ENCODE measurements around the gene CLASP2.
"Not testable (repeated sequence)": the region's sequence is repeated elsewhere in the genome, so short reads cannot be mapped to it uniquely, and the experiment has no call there.

CLASP2 gene

DNA sequence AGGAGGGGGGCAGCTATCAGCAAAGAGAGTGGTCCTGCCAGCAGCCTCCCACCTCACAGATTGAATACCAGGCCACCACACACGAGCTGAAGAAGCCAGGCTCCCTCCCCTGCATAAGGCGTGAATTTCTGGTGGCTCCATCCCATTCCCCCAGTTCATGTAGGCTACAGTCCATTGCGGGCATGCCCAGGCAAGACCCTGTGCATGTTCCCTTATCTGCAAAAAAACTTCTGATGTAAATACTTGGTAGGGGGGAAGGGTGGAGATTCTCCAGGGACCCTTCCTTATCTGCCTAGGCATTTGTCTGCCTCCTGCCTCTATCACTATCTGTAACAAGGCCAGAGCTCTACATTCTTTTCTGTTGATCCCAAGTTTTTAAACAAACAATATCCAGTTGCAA is 250.3 kb downstream of the CLASP2 start:
- Histone ChIP-seq H4K20me1 (ENCODE audit: insufficient read depth, low read length) (no peaks in the 10 kb centered on the region), H3K79me2 (ENCODE audit: insufficient read depth, low read length) (no peaks in the 10 kb centered on the region), H3K9me3 (ENCODE audit: insufficient read depth, low read length, severe bottlenecking) (peaks cover 7% of the 10 kb centered on the region), H2AFZ (ENCODE audit: low read depth, low read length) (no peak overlapping the region), H3K4me3 (ENCODE audit: low read depth in 1 of 2, low read length in 2 of 2) (no peak overlapping the region), H3K27ac (ENCODE audit: low read length) (no peak overlapping the region), H3K9ac (ENCODE audit: low read depth, low read length) (no peak overlapping the region), H3K4me1 (ENCODE audit: insufficient read depth, low read length) (no peaks in the 10 kb centered on the region), H3K4me2 (ENCODE audit: insufficient read depth, low read length) (no peak overlapping the region), H3K27me3 (ENCODE audit: insufficient read depth, low read length, poor library complexity) (no peaks in the 10 kb centered on the region), H3K36me3 (ENCODE audit: insufficient read depth, low read length) (no peaks in the 10 kb centered on the region)
- no peak for TF ChIP-seq EZH2 (IDR thresholded peaks at IDR 0.05; ENCODE audit: borderline replicate concordance, low read depth, low read length, severe bottlenecking)
- ATAC-seq (ENCODE audit: insufficient read depth, low read depth) (no peak), DNase-seq (no peak)

DNA sequence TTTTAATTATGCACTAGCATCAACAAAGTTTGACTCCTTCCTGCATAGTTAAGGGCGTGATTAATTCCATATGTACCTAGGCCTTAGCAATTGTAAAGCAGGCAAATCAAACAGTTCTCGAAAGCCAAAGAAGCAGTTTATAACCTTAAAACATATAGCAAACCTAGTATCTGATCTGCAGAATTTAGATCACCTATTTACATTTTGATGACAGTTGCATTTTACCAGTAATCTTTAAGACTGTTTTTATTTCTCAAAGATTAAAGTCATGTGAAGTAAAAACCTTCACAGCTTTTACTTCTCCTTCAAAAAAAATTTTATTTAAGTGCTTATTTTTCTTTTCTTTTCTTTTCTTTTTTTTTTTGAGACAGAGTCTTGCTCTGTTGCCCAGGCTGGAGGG is 257.0 kb downstream of the CLASP2 start:
- no peak overlapping the region for H3K9ac ChIP-seq (ENCODE audit: low read depth, low read length)
- no peak for TF ChIP-seq EZH2 (IDR thresholded peaks at IDR 0.05; ENCODE audit: borderline replicate concordance, low read depth, low read length, severe bottlenecking)
- TF ChIP-seq, protein P1, sequence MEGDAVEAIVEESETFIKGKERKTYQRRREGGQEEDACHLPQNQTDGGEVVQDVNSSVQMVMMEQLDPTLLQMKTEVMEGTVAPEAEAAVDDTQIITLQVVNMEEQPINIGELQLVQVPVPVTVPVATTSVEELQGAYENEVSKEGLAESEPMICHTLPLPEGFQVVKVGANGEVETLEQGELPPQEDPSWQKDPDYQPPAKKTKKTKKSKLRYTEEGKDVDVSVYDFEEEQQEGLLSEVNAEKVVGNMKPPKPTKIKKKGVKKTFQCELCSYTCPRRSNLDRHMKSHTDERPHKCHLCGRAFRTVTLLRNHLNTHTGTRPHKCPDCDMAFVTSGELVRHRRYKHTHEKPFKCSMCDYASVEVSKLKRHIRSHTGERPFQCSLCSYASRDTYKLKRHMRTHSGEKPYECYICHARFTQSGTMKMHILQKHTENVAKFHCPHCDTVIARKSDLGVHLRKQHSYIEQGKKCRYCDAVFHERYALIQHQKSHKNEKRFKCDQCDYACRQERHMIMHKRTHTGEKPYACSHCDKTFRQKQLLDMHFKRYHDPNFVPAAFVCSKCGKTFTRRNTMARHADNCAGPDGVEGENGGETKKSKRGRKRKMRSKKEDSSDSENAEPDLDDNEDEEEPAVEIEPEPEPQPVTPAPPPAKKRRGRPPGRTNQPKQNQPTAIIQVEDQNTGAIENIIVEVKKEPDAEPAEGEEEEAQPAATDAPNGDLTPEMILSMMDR (IDR thresholded peaks at IDR 0.05; ENCODE audit: borderline replicate concordance, extremely low read depth, low read length, poor library complexity, severe bottlenecking): no peak

GRCh38 chr3:33459577-33459976 is 258.5 kb downstream of the CLASP2 start:
- not testable (repeated sequence) for H3K4me3 ChIP-seq (ENCODE audit: low read depth in 1 of 2, low read length in 2 of 2); H3K9me3 ChIP-seq (ENCODE audit: insufficient read depth, low read length, severe bottlenecking); H3K79me2 ChIP-seq (ENCODE audit: insufficient read depth, low read length); ATAC-seq (ENCODE audit: insufficient read depth, low read depth); H3K4me2 ChIP-seq (ENCODE audit: insufficient read depth, low read length); H4K20me1 ChIP-seq (ENCODE audit: insufficient read depth, low read length); H3K4me1 ChIP-seq (ENCODE audit: insufficient read depth, low read length); H3K27ac ChIP-seq (ENCODE audit: low read length); H3K27me3 ChIP-seq (ENCODE audit: insufficient read depth, low read length, poor library complexity); DNase-seq; H3K9ac ChIP-seq (ENCODE audit: low read depth, low read length); H3K36me3 ChIP-seq (ENCODE audit: insufficient read depth, low read length); H2AFZ ChIP-seq (ENCODE audit: low read depth, low read length)

More for the DNA sequence above, 257.0 kb downstream of the CLASP2 start:
- H3K4me3 ChIP-seq (ENCODE audit: low read depth in 1 of 2, low read length in 2 of 2): no peak overlapping the region
- H2AFZ ChIP-seq (ENCODE audit: low read depth, low read length): no peak overlapping the region
- ATAC-seq (ENCODE audit: insufficient read depth, low read depth) (no peak), DNase-seq (no peak)
- no peaks in the 10 kb centered on the region for H3K36me3 ChIP-seq (ENCODE audit: insufficient read depth, low read length)
- H3K4me1 ChIP-seq (ENCODE audit: insufficient read depth, low read length): no peaks in the 10 kb centered on the region
- H4K20me1 ChIP-seq (ENCODE audit: insufficient read depth, low read length): no peaks in the 10 kb centered on the region
- H3K79me2 ChIP-seq (ENCODE audit: insufficient read depth, low read length): no peaks in the 10 kb centered on the region
- peaks cover 3% of the 10 kb centered on the region for H3K9me3 ChIP-seq (ENCODE audit: insufficient read depth, low read length, severe bottlenecking)
- no peaks in the 10 kb centered on the region for H3K27me3 ChIP-seq (ENCODE audit: insufficient read depth, low read length, poor library complexity)
- H3K27ac ChIP-seq (ENCODE audit: low read length): no peak overlapping the region
- H3K4me2 ChIP-seq (ENCODE audit: insufficient read depth, low read length): no peak overlapping the region

DNA sequence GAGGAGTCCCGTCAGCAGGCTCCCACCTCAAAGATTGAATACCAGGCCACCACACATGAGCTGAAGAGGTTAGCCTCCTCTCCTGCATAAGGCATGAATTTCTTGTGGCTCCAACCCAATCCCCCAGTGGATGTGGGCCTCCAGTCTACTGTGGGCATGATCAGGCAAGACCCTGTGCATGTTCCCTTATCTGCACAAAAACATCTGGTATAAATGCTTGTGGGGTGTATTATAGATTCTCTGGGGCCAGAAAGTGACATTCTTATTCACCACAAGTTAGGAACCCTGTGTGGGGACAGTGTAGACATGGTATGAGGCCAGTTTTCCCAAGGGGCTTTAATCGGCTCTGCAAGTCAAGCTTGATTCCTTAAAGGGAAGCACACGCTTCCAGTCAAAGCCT is 259.6 kb downstream of the CLASP2 start:
- no peak overlapping the region for H3K4me3 ChIP-seq (ENCODE audit: low read depth in 1 of 2, low read length in 2 of 2)
- peaks cover 3% of the 10 kb centered on the region for H3K9me3 ChIP-seq (ENCODE audit: insufficient read depth, low read length, severe bottlenecking)
- H3K4me2 ChIP-seq (ENCODE audit: insufficient read depth, low read length): no peak overlapping the region
- no peaks in the 10 kb centered on the region for H3K27me3 ChIP-seq (ENCODE audit: insufficient read depth, low read length, poor library complexity)
- no peak overlapping the region for H3K27ac ChIP-seq (ENCODE audit: low read length)
- H3K9ac ChIP-seq (ENCODE audit: low read depth, low read length): no peak overlapping the region
- H4K20me1 ChIP-seq (ENCODE audit: insufficient read depth, low read length): no peaks in the 10 kb centered on the region
- no peak for DNase-seq
- no peaks in the 10 kb centered on the region for H3K36me3 ChIP-seq (ENCODE audit: insufficient read depth, low read length)
- H2AFZ ChIP-seq (ENCODE audit: low read depth, low read length): no peak overlapping the region
- H3K79me2 ChIP-seq (ENCODE audit: insufficient read depth, low read length): no peaks in the 10 kb centered on the region
- no peak for TF ChIP-seq EZH2 (IDR thresholded peaks at IDR 0.05; ENCODE audit: borderline replicate concordance, low read depth, low read length, severe bottlenecking)
- TF ChIP-seq, protein P1 (IDR thresholded peaks at IDR 0.05; ENCODE audit: borderline replicate concordance, extremely low read depth, low read length, poor library complexity, severe bottlenecking): no peak
- peaks cover 8% of the 10 kb centered on the region for H3K4me1 ChIP-seq (ENCODE audit: insufficient read depth, low read length)
- ATAC-seq (ENCODE audit: insufficient read depth, low read depth): no peak

All from DND-41 (cell line).